ENCODE results near the gene YARS1.
"Not testable (repeated sequence)": the region's sequence is repeated elsewhere in the genome, so short reads cannot be mapped to it uniquely, and the experiment has no call there.

Gene YARS1

GRCh38 chr1:32817815-32818786 lies 943 bp upstream of the YARS1 start:
- DNase-seq (ENCODE audit: low read depth in 1 of 2, low spot score in 1 of 2): peak in 1 of 2 donors; percentile 13

DNA sequence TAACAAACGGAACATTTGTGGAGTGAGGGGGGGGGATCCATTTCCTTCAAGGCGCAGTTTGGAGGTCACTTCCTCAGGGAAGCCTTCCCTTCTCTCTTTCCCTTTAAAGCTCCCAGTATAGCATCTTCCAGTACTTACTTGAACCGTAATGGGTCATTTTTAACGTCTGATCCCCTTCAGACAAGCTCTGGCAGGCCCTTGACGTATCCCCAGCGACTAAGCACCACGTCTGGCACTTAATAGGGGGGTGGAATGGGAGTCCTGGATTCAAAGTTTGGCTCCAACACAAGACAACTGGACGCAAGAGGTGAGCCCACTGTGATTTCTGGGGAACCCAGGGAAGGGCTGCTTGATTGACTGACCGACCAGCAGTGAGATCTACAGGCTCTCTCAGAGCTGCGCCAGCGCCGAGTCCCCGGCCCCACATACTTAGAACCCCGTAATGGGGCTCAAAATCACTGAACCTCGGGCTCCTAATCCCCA lies 441 bp downstream of the YARS1 start:
- no peak for DNase-seq (ENCODE audit: low read depth in 1 of 2, low spot score in 1 of 2)

DNA sequence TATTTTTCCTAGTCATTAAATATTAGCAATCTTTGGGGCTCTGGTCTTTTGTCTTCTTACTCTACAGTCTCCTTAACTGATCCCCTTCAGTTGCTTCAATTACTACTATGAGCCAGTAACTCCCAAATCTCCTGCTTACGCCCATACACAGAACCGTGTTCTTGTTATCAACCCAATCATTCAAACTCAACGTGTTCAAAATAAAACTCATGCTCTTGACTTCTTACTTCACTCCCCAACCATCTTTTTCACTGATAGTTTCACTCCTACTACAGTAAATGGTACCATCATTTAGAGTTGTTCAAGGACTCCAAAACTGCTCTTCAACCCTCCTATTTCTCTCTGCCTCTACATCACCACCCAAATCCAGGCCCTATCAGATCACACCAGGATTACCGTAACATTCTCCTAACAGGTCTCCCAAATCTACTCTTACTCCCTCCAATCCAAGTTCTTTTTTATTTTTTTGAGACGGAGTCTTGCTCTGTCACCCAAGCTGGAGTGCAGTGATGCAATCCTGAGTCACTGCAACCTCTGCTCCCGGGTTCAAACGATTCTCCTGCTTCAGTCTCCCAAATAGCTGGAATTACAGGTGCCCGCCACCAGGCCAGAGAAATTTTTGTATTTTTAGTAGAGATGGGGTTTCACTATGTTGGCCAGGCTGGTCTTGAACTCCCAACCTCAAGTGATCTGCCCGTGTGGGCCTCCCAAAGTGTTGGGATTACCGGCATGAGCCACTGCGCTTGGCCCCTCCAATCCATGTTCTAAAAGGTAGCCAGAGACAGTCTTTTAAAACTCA lies 3.0 kb downstream of the YARS1 start:
- DNase-seq (ENCODE audit: low read depth in 1 of 2, low spot score in 1 of 2): no peak

- no peak for DNase-seq (ENCODE audit: low read depth in 1 of 2, low spot score in 1 of 2)
These were observed 5.2 kb downstream of the YARS1 start for GRCh38 chr1:32811917-32812316.

- no peak for DNase-seq (ENCODE audit: low read depth in 1 of 2, low spot score in 1 of 2)
These were observed 5.9 kb downstream of the YARS1 start for GRCh38 chr1:32811265-32811664.

- no peak for DNase-seq (ENCODE audit: low read depth in 1 of 2, low spot score in 1 of 2)
These were observed 6.8 kb downstream of the YARS1 start for GRCh38 chr1:32810358-32810757.

GRCh38 chr1:32808580-32808979 lies 8.6 kb downstream of the YARS1 start:
- DNase-seq (ENCODE audit: low read depth in 1 of 2, low spot score in 1 of 2): no peak

DNA sequence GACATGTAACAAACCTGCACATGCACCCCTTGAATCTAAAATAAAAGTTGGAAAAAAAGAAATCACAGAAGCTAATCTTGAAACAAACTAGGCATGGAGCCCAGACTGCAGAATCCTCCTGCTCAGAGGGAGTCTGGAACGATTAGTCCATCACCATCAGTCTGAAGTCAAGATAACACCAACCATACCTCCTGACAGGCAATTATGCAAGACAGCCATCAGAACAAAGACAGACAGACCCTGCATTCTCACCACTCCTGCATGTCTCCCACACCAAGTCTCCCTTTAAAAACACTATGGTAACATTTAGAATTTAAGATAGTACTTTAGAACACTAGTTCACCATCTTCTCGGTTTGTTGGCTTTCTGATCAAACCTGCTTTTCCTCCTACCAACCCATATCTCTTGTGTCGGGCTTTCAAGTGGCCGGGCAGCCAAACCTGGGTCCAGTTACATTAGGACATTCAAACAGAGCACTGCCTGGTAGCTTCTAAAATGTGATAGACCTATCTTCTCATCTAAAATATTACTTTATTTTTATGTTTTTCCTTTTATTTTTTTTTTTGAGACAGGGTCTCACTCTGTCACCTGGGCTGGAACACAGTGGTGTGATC lies 10.1 kb downstream of the YARS1 start:
- no peak for DNase-seq (ENCODE audit: low read depth in 1 of 2, low spot score in 1 of 2)

DNA sequence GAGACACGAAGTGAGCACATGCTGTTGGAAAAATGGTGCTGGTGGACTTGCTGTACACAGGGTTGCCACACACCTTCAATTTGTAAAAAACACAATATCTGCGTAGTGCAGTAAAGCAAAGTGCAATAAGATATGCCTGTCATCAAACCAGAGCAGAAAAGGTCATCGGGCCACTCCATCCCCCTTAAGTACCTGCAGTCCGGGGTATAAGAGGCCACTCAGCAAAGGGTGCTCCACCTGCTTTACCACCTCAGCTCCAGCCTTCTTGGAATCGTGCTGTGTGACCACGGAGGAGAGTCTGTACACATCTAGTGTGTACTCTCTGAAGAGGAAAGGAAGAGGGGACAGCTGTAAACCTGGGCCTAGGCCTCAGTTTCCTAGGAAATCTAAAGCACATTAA lies 10.9 kb downstream of the YARS1 start:
- no peak for DNase-seq (ENCODE audit: low read depth in 1 of 2, low spot score in 1 of 2)

GRCh38 chr1:32804460-32804859 lies 12.7 kb downstream of the YARS1 start:
- not testable (repeated sequence) for DNase-seq (ENCODE audit: low read depth in 1 of 2, low spot score in 1 of 2)

GRCh38 chr1:32801096-32801715 lies 16.0 kb downstream of the YARS1 start:
- no peak for DNase-seq (ENCODE audit: low read depth in 1 of 2, low spot score in 1 of 2)

DNA sequence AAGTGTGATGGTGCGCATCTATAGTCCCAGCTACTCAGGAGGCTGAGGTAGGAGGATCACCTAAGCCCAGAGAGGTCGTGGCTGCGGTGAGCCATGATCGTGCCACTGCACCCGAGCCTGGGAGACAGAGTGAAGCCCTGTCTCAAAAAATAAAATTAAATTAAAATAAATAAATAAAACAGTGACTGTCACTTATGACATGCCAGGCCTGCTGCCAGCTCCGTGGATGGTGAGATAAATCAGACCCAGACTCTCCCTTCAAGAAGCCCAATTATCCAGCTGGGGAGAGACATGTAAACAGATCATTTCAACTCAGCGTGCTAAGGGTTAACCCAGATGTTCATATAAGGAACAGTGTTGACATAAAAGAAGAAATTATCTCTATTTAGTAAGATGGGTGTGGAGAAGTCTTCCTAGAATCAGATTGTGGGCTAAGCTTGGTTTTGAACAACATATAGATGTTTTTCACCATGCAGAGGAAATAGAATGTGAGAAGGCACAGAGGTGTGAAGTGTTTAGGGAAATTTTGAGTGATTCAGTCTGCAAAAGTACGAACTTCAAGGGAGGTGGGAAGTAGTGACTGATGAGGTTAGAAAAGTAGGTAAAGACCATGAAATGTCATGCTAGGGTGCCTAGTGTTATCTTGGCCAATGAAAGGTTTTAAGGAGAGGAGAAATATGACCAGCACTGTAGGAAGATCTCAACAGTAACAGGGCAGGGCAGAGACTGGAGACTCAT lies 18.3 kb downstream of the YARS1 start:
- no peak for DNase-seq (ENCODE audit: low read depth in 1 of 2, low spot score in 1 of 2)

DNA sequence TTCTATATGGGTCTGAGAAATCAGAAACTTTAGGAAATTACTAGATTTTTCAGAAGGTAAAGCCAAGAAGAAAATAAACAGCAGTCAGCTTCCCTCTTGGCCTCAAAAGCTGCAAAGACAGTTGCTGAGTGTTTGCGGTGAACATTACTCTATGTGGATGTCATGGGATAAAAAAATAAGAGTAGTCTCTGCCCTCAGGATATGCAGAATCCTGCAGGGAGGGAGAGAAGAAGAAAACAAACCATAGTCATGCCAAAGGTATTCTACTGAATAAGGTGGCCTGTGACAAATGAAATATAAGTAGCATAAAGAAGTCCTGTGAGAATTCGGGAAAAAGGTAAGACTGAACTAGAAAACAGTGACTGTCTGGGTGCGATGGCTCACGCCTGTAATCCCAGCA lies 19.0 kb downstream of the YARS1 start:
- DNase-seq (ENCODE audit: low read depth in 1 of 2, low spot score in 1 of 2): no peak

GRCh38 chr1:32797456-32797855 lies 19.7 kb downstream of the YARS1 start:
- no peak for DNase-seq (ENCODE audit: low read depth in 1 of 2, low spot score in 1 of 2)

DNA sequence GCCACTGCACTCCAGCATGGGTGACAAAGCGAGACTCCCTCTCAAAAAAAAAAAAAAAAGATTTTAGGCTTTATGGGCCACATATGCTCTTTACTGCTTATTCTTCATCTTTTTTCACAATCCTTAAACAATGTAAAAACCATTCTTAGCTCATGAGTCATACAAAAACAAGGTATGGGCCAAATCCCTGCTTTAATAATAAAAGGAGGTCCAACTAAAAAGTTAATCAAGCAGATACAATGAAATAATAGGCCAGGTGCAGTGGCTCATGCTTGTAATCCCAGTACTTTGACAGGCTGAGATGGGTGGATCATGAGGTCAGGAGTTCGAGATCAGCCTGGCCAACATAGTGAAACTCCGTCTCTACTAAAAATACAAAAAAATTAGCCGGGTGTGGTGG lies 21.4 kb downstream of the YARS1 start:
- DNase-seq (ENCODE audit: low read depth in 1 of 2, low spot score in 1 of 2): not testable (repeated sequence)

GRCh38 chr1:32791881-32792280 lies 25.3 kb downstream of the YARS1 start:
- DNase-seq (ENCODE audit: low read depth in 1 of 2, low spot score in 1 of 2): no peak

- not testable (repeated sequence) for DNase-seq (ENCODE audit: low read depth in 1 of 2, low spot score in 1 of 2)
These were observed 27.8 kb downstream of the YARS1 start for GRCh38 chr1:32789356-32789755.

DNA sequence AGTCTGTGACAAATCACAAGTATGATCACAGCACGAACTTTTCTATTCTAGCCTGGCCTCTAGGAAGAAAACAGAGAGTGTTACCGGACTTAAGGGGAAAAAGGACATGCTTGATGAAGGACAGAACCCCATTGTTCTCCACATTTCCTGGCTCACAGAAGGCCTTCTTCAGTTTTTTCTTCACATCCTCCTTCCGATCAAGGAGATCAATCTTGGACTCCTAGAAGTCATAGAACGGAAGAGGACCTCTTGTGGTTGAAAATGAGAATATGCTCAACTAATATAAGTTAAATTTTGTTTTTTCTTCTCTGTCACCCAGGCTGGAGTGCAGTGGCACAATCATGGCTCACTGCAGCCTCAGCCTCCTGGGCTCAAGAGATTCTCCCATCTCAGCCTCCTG lies 30.3 kb downstream of the YARS1 start:
- DNase-seq (ENCODE audit: low read depth in 1 of 2, low spot score in 1 of 2): no peak

- no peak for DNase-seq (ENCODE audit: low read depth in 1 of 2, low spot score in 1 of 2)
These were observed 32.3 kb downstream of the YARS1 start for GRCh38 chr1:32784817-32785216.

DNA sequence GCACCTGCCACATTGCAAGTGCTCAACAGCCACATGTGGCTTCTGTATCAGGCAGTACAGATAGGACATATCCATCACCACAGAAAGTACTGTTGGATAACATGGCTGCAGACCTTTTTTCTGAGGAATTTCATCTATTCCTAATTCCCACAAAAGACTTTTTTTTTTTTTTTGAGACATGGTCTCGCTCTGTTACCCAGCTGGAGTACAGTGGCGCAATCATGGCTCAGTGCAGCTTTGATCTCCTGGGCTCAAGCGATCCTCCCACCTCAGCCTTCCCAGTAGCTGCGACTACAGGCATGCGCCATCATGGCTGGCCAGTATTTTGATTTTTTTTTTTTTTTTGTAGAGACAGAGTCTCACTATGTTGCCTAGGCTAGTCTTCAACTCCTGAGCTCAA lies 33.3 kb downstream of the YARS1 start:
- DNase-seq (ENCODE audit: low read depth in 1 of 2, low spot score in 1 of 2): no peak
